PFSK-1 (cell line): Measurements from ENCODE around the gene USP13.

Experiments
- FOXP2 ChIP-seq: optimal IDR thresholded peaks from 2 replicates; pipeline ENCODE3; 2011; ENCODE audit warnings: borderline replicate concordance, control low read depth, inconsistent platforms; ENCODE audit not compliant: insufficient read depth; ENCODE audit errors: extremely low read length, extremely low read depth
- POLR2AphosphoS5 ChIP-seq: IDR thresholded peaks from 2 replicates; pipeline ENCODE4 v1.6.1; 2012; ENCODE audit warnings: low read depth, mild to moderate bottlenecking, control low read depth, low read length, moderate library complexity
- REST ChIP-seq, 2 experiments: IDR thresholded peaks; 2 replicates each; pipeline versions ENCODE4 v1.6.1 to v1.8.0; 2011 to 2012; ENCODE audit warnings: low read depth in 2 of 2, low read length in 2 of 2, control low read depth in 1 of 2, inconsistent platforms in 1 of 2, mild to moderate bottlenecking in 1 of 2, moderate library complexity in 1 of 2; ENCODE audit not compliant: insufficient read depth in 1 of 2
- SIN3A ChIP-seq: IDR thresholded peaks from 2 replicates; pipeline ENCODE4 v1.6.1; 2012; ENCODE audit warnings: mild to moderate bottlenecking, low read length, moderate library complexity, borderline replicate concordance; ENCODE audit not compliant: insufficient read depth
- TAF1 ChIP-seq: IDR thresholded peaks from 2 replicates; pipeline ENCODE4 v1.6.1; 2012; ENCODE audit warnings: low read length, control low read depth, borderline replicate concordance; ENCODE audit not compliant: insufficient read depth

Gene USP13

GRCh38 chr3:179750720-179751328 lies 98.0 kb downstream of the USP13 start:
- TF ChIP-seq POLR2AphosphoS5 (no peak), FOXP2 (no peak)

GRCh38 chr3:179760944-179761343 lies 108.1 kb downstream of the USP13 start:
- TF ChIP-seq FOXP2 (peak; percentile 97), POLR2AphosphoS5 (no peak), TAF1 (no peak), REST (IDR thresholded peaks at IDR 0.05; ENCODE audit: insufficient read depth in 1 of 2, low read depth in 2 of 2, low read length in 2 of 2) (no peak)

GRCh38 chr3:179765396-179765795 lies 112.6 kb downstream of the USP13 start:
- TF ChIP-seq REST (IDR thresholded peaks at IDR 0.05; ENCODE audit: insufficient read depth in 1 of 2, low read depth in 2 of 2, low read length in 2 of 2) (no peak), FOXP2 (no peak), POLR2AphosphoS5 (no peak), SIN3A (no peak), TAF1 (no peak)

GRCh38 chr3:179766416-179767133 lies 113.7 kb downstream of the USP13 start:
- TF ChIP-seq SIN3A (no peak), POLR2AphosphoS5 (no peak), REST (IDR thresholded peaks at IDR 0.05; ENCODE audit: insufficient read depth in 1 of 2, low read depth in 2 of 2, low read length in 2 of 2) (no peak), FOXP2 (no peak), TAF1 (no peak)

- no peak for TF ChIP-seq REST (IDR thresholded peaks at IDR 0.05; ENCODE audit: insufficient read depth in 1 of 2, low read depth in 2 of 2, low read length in 2 of 2)
- no peak for TF ChIP-seq FOXP2
- no peak for TF ChIP-seq SIN3A
- no peak for TF ChIP-seq POLR2AphosphoS5
- no peak for TF ChIP-seq TAF1
Observed at GRCh38 chr3:179768080-179768479, 115.2 kb downstream of the USP13 start.
